Activated CD4-positive, alpha-beta T cell treated with anti-CD3 and anti-CD28 coated beads, Interleukin-2, amount 10 ng/mL, durations not matched to agents 24 days and 14 days (primary cell): ENCODE results near the gene SUPT4H1. TPM values are rescaled to one million over a fixed set of nuclear protein-coding genes. Genes with fewer than 3 reads are reported as not detected.

Experiments used
- DNase-seq: peaks from one replicate; pipeline ENCODE4 v3.0.0; 2022
- H3K27ac Mint-ChIP-seq: one replicate; pipeline ENCODE4 v1.8.0; 2022; ENCODE audit warnings: mild to moderate bottlenecking, mixed read lengths
- H3K27me3 Mint-ChIP-seq: one replicate; pipeline ENCODE4 v1.8.0; 2022; ENCODE audit warnings: mixed read lengths
- H3K36me3 Mint-ChIP-seq: one replicate; pipeline ENCODE4 v1.8.0; 2022; ENCODE audit warnings: low read depth, mild to moderate bottlenecking, mixed read lengths
- H3K4me1 Mint-ChIP-seq: one replicate; pipeline ENCODE4 v1.8.0; 2021; ENCODE audit warnings: mixed read lengths
- H3K4me3 Mint-ChIP-seq: one replicate; pipeline ENCODE4 v1.8.0; 2022; ENCODE audit warnings: mild to moderate bottlenecking, moderate library complexity, mixed read lengths
- H3K9me3 Mint-ChIP-seq: one replicate; pipeline ENCODE4 v1.8.0; 2021; ENCODE audit warnings: mixed read lengths
- intact Hi-C: fragments of 100-400 bp; cut with micrococcal nuclease; formaldehyde crosslinking; loops from one replicate; pipeline ENCODE4 v1.15.1; 2023
- total RNA-seq: library from RNA; stranded (reverse); gene quantifications from 2 replicates; pipeline ENCODE4 v1.2.3, GENCODE V29; 2022

The SUPT4H1 gene
- total RNA-seq, 1 donor from 2014 or later: 139 TPM

DNA sequence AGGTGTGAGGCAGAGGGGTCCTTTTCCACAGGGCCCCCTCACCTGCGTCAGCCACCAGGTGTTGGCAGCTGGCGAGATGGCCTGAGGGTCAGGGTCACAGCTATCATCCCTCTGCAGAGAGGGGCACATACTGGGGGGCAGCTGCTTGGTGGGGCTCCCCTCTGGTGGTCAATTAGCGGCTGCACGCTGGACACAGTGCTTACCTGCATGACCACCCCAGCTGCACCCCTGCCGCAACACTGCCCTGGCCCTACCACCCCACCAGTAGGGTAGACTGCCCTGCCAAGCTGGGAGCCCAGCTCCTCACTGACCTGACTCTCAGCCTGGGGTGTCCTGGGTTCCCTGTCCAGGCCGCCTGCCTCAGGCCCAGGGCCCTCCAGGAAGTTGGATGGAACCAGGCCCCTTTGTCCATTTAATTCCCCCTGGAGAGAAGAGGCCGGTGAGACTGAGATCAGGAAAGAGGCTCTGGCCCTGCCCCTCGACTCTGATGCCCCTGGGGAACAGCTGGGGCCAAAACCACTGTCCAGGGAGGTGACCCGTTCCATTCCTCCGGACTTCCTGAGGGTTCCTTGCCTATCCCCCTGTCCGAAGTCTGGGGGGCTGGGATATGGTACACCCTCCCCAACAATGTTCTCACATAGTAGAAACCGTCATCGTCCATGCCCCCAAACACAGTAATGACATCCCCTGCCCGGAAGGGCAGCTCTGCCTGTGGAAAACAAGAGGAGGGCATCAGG is 47.1 kb downstream of the SUPT4H1 start:
- peaks cover 2% of the 10 kb centered on the region for H3K4me1 Mint-ChIP-seq
- H3K4me3 Mint-ChIP-seq: no peak overlapping the region
- no peaks in the 10 kb centered on the region for H3K27me3 Mint-ChIP-seq
- peaks cover 22% of the 10 kb centered on the region for H3K36me3 Mint-ChIP-seq
- intact Hi-C loops: loop anchor here (1.0 kb wide), 1 partner anchor 142 kb away; no protein-coding TSS in a partner anchor
- H3K9me3 Mint-ChIP-seq: no peaks in the 10 kb centered on the region
- DNase-seq: peak; percentile 57
- no peak overlapping the region for H3K27ac Mint-ChIP-seq

DNA sequence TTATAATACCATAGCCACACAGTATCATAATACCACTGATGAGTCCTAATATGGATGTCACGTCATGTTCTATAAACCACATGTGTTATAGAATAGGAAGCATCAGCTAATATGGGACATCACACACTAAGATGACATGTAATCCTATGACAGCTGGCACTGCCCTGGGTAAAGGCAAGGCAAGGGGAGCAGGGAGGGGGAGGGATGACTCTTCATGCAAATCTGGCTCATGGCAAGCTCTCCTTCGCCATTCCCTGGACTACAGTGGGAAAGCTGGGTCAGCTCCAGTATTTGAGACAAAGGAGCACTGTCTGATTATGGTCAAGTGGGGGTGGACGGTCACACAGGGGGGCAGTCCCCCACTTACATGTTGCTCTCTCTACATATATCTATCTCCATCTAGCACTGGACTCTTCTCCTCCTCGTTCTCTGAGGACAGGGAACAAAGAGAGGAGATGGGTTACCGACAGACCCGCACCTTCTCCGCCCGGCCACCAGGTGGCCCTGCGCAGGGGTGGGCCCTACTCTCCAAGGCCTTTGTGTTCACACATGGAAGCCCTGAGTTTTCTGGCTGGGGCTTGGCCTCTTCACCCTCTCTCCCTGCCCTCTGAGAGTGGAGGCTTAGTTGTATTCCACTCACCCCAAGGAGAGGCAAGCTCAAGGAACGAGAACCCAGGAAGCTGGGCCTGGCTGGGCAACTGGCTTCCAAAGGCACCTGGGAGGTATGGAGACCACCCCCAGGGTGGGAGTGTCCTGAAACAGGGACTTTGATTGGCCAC is 47.8 kb downstream of the SUPT4H1 start:
- Mint-ChIP-seq H3K27ac (no peak overlapping the region), H3K9me3 (no peaks in the 10 kb centered on the region), H3K36me3 (peaks cover 20% of the 10 kb centered on the region), H3K4me3 (no peak overlapping the region), H3K27me3 (no peaks in the 10 kb centered on the region), H3K4me1 (peaks cover 2% of the 10 kb centered on the region)
- intact Hi-C loops: loop anchor here (1.0 kb wide), 1 partner anchor 143 kb away; no protein-coding TSS in a partner anchor
- peak; percentile 90 for DNase-seq

DNA sequence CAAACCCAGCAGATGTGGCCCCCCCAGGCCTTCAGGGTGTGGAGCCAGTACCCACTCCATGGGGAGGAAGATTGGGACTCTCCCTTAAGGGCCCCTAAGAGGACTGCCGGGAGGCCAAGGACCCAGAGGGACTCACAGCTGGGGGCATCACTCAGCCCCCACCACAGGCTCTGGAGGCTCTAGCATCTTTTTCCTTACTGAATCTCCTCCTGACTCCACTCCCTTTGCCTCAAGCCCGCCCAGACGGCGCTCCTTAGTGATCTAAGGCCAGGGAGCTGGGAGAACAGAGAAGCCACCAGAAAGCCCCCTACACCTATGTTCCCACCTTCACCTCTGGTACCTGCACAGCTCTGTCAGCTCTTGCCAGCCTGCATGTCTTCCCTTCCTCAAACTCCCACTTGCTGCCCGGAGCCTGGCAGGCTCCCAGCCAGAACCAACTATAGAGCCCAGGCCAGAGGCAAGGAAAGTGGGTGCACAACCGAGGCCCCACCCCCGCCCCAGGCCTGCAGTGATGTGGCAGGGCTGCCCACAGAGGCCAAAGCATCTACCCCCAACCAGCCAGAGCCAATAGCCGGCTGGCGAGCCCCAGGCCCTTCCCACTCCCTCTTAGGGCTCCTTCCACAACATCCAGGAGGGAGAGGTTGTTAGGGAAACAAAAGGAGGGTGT is 48.9 kb downstream of the SUPT4H1 start:
- DNase-seq: no peak
- no peak overlapping the region for H3K27ac Mint-ChIP-seq
- H3K4me3 Mint-ChIP-seq: no peak overlapping the region
- H3K4me1 Mint-ChIP-seq: peaks cover 2% of the 10 kb centered on the region
- no peaks in the 10 kb centered on the region for H3K9me3 Mint-ChIP-seq
- peaks cover 7% of the 10 kb centered on the region for H3K27me3 Mint-ChIP-seq
- H3K36me3 Mint-ChIP-seq: peaks cover 20% of the 10 kb centered on the region
- intact Hi-C loops: no loop called here

DNA sequence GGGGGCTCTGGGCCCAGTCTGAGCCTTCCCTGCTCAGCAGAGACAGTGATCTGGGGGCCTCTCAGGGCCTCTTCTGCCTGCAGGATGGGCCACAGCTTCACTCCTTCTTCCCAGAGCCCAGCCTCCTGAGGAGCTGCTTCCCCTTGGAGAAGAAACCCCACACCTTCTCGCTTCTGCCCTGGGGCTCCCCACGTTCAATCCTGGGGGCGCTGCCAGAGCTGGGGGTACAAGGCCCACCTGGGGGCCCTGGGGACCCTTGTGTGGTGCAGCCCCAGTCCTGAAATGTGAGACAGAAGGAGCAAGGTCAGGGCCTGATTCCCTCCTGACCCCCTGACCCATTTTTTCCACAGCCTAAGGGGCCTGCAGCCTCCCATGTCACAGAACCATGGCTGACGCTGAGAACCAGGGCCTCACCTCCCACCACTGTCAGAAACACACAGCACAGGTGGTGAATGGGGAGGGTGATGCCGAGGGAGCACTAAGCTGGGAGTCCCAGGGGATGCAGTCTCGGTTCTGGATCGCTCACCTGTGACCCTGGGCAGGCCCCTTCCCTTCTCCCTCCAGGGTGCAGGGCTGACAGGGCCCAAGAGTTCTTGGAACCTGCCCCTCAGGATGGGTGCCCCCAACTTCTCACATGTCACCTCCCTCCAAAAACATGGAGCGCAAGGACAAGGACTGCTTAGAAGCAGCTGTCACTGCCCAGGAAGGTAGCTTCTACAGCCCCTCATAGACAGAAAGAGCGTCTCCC is 49.7 kb downstream of the SUPT4H1 start:
- intact Hi-C loops: no loop called here
- peaks cover 2% of the 10 kb centered on the region for H3K4me1 Mint-ChIP-seq
- H3K4me3 Mint-ChIP-seq: no peak overlapping the region
- no peak overlapping the region for H3K27ac Mint-ChIP-seq
- H3K9me3 Mint-ChIP-seq: no peaks in the 10 kb centered on the region
- peaks cover 9% of the 10 kb centered on the region for H3K27me3 Mint-ChIP-seq
- no peak for DNase-seq
- peaks cover 19% of the 10 kb centered on the region for H3K36me3 Mint-ChIP-seq

DNA sequence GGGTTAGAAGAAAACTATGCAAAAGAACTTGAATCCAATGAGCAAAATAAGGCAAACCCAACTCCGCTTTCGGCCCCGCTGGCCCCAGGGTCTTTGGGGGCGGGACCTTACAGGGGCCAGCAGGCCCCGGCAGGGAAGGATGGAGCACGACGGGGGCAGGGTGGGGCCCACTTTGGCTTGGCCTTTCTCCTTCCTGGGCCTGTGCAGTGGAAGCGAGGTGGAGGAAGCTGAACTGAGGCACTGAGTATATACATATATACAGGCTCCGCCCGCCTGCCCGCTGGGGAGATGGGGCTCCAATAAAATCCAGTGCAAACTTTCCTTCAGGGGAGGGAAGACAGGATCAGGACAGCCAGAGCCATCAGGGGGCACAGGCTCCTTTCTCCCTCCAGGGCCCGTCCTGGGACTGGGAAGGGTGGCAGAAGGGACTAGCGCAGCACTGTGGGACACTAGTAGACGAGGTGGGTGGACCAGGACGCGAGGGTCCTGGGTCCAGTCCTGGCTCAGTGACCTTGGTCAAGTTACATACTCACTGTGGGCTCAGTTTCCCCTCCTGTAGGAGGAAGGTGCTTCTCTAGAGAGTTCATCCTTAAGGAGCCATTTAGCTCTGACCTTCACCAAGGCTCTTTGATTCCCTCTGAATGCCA is 50.4 kb downstream of the SUPT4H1 start:
- no peak overlapping the region for H3K27ac Mint-ChIP-seq
- intact Hi-C loops: no loop called here

DNA sequence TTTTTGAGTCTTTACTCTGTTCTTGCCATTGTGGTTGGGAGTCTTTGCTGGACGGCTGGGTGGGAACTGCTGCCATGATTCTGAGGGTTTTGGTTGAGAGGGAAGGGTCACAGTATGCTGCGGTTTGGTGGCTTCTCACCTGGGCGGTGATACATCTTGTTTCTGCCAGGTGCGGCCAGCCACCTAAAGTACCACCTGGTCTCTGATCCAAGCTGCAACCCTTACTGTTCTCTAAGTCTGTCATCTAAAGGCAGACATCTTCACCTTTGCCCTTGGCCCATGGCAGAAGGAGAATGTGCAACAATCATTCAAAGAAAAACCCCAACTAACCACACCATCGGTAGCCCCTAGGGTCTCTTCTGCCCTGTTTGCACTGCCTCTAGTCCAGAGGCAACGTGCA is 51.7 kb downstream of the SUPT4H1 start:
- peaks cover 2% of the 10 kb centered on the region for H3K4me1 Mint-ChIP-seq
- no peak overlapping the region for H3K27ac Mint-ChIP-seq
- no peak overlapping the region for H3K4me3 Mint-ChIP-seq
- H3K36me3 Mint-ChIP-seq: peaks cover 11% of the 10 kb centered on the region
- DNase-seq: no peak
- H3K9me3 Mint-ChIP-seq: no peaks in the 10 kb centered on the region
- intact Hi-C loops: no loop called here
- peaks cover 9% of the 10 kb centered on the region for H3K27me3 Mint-ChIP-seq

More for the DNA sequence above, 50.4 kb downstream of the SUPT4H1 start:
- no peaks in the 10 kb centered on the region for H3K9me3 Mint-ChIP-seq
- DNase-seq: no peak
- no peak overlapping the region for H3K4me3 Mint-ChIP-seq
- H3K27me3 Mint-ChIP-seq: peaks cover 9% of the 10 kb centered on the region
- peaks cover 14% of the 10 kb centered on the region for H3K36me3 Mint-ChIP-seq
- peaks cover 2% of the 10 kb centered on the region for H3K4me1 Mint-ChIP-seq

Other genes with a start within 250 kb of the SUPT4H1 start
- 0.07 and 0.14 TPM in 2 replicates for gene OR4D1, start 203.8 kb downstream of the SUPT4H1 start, total RNA-seq
- gene OR4D2, start 185.2 kb downstream of the SUPT4H1 start, total RNA-seq: not detected in 2 replicates
- not detected in 2 replicates for gene EPX, start 159.5 kb downstream of the SUPT4H1 start, total RNA-seq
- 21.7 and 23.1 TPM in 2 replicates for gene MKS1, start 132.9 kb downstream of the SUPT4H1 start, total RNA-seq
- not detected in 2 replicates for gene LPO, start 113.6 kb downstream of the SUPT4H1 start, total RNA-seq
- not detected in 2 replicates for gene MPO, start 71.3 kb downstream of the SUPT4H1 start, total RNA-seq
- gene TSPOAP1, start 23.4 kb downstream of the SUPT4H1 start, total RNA-seq: 22.6 and 23.6 TPM in 2 replicates
- gene RNF43, start 65.3 kb upstream of the SUPT4H1 start, total RNA-seq: 0.95 and 1.6 TPM in 2 replicates
- 0.80 and 0.91 TPM in 2 replicates for gene HSF5, start 136.2 kb upstream of the SUPT4H1 start, total RNA-seq
- gene MTMR4, start 162.4 kb upstream of the SUPT4H1 start, total RNA-seq: 84.2 and 89.0 TPM in 2 replicates